IMR-90 (cell line): ENCODE results near the gene SERPINH1. TPM values are rescaled to one million over a fixed set of nuclear protein-coding genes. Genes with fewer than 3 reads are reported as not detected.
A peak's percentile ranks its signal among the peaks of the same experiment; 100 is the strongest.

Source experiments
- ATAC-seq: fragments of 200-7000 bp; cut with Tn5 transposase; 2 replicates; pipeline ENCODE4 v1.9.1; 2020; ENCODE audit warnings: low read depth, mild to moderate bottlenecking, moderate library complexity
- BruUV-seq: library from RNA; stranded (reverse); fragments of 400-500 nt; replicated peaks from 2 replicates; lab custom pipeline; 2021; lab: Mats Ljungman, UMichigan
- CTCF ChIA-PET: fragments of 300-600 bp; formaldehyde crosslinking; extraction: SDS; loops from one replicate; lab custom pipeline; 2021; ENCODE audit warnings: antibody characterized with exemption; lab: Yijun Ruan, JAX
- POLR2A ChIA-PET: fragments of 300-600 bp; sonication (Branson Sonifier 250); formaldehyde crosslinking; loops from one replicate; lab custom pipeline; 2022; ENCODE audit warnings: antibody characterized with exemption; ENCODE audit not compliant: unreplicated experiment; lab: Charles Lee
- DNase-seq: peaks from one replicate; pipeline ENCODE4 v3.0.0; 2013
- H2AFZ ChIP-seq: replicated peaks from 2 replicates; pipeline ENCODE3; 2013; ENCODE audit warnings: low read length, mild to moderate bottlenecking; ENCODE audit not compliant: poor library complexity
- H2AK5ac ChIP-seq: 2 replicates; pipeline ENCODE4 v1.6.1; 2013; ENCODE audit warnings: low read depth, low read length, inconsistent platforms
- H2AK9ac ChIP-seq: replicated peaks from 2 replicates; pipeline ENCODE3; 2013; ENCODE audit warnings: mild to moderate bottlenecking, low read depth, low read length, moderate library complexity; ENCODE audit not compliant: poor library complexity
- H2BK120ac ChIP-seq: 2 replicates; pipeline ENCODE4 v1.6.1; 2013; ENCODE audit warnings: low read depth, low read length, inconsistent platforms
- H2BK15ac ChIP-seq: 3 replicates; pipeline ENCODE4 v1.6.1; 2013; ENCODE audit warnings: low read depth, low read length, inconsistent platforms
- H2BK20ac ChIP-seq: 2 replicates; pipeline ENCODE4 v1.6.1; 2013; ENCODE audit warnings: low read depth, mild to moderate bottlenecking, inconsistent platforms, low read length, moderate library complexity
- H2BK5ac ChIP-seq: 2 replicates; pipeline ENCODE4 v1.6.1; 2013; ENCODE audit warnings: mild to moderate bottlenecking, low read depth, low read length, inconsistent platforms; ENCODE audit not compliant: poor library complexity, severe bottlenecking
- H3K14ac ChIP-seq: replicated peaks from 2 replicates; pipeline ENCODE4 v1.6.1; 2013; ENCODE audit warnings: low read depth, low read length, inconsistent platforms
- H3K18ac ChIP-seq: 2 replicates; pipeline ENCODE4 v1.6.1; 2013; ENCODE audit warnings: low read depth, low read length, control low read depth
- H3K23ac ChIP-seq: 2 replicates; pipeline ENCODE4 v1.6.1; 2013; ENCODE audit warnings: low read depth, low read length, inconsistent platforms
- H3K27ac ChIP-seq: 2 replicates; pipeline ENCODE4 v1.5.1; 2013; ENCODE audit warnings: mild to moderate bottlenecking, control low read depth, low read length; ENCODE audit not compliant: insufficient read depth
- H3K27me3 ChIP-seq: 2 replicates; pipeline ENCODE4 v1.6.1; 2013; ENCODE audit warnings: low read length; ENCODE audit not compliant: control insufficient read depth, insufficient read depth
- H3K36me3 ChIP-seq: 2 replicates; pipeline ENCODE4 v1.6.1; 2013; ENCODE audit warnings: low read length, mixed read lengths; ENCODE audit not compliant: control insufficient read depth, insufficient read depth
- H3K4ac ChIP-seq: 2 replicates; pipeline ENCODE4 v1.6.1; 2013; ENCODE audit warnings: low read depth, low read length, inconsistent platforms
- H3K4me1 ChIP-seq: 2 replicates; pipeline ENCODE4 v1.6.1; 2013; ENCODE audit warnings: low read length, mixed read lengths; ENCODE audit not compliant: control insufficient read depth, insufficient read depth
- H3K4me2 ChIP-seq: 2 replicates; pipeline ENCODE4 v1.6.1; 2013; ENCODE audit warnings: low read depth, mild to moderate bottlenecking, control low read depth, low read length, moderate library complexity
- H3K4me3 ChIP-seq: 2 replicates; pipeline ENCODE4 v1.5.1; 2013; ENCODE audit warnings: low read depth, mild to moderate bottlenecking, control low read depth, low read length, moderate library complexity; ENCODE audit not compliant: insufficient read depth
- H3K56ac ChIP-seq: 2 replicates; pipeline ENCODE4 v1.6.1; 2013; ENCODE audit warnings: low read length, inconsistent platforms; ENCODE audit not compliant: insufficient read depth; ENCODE audit errors: extremely low read depth
- H3K79me1 ChIP-seq, 2 experiments: 2 replicates each; pipeline ENCODE4 v1.6.1; 2013; ENCODE audit warnings: low read length in 2 of 2, inconsistent platforms in 1 of 2, low read depth in 1 of 2
- H3K9ac ChIP-seq: 2 replicates; pipeline ENCODE4 v1.6.1; 2013; ENCODE audit warnings: low read depth, low read length, control low read depth
- H3K9me1 ChIP-seq: 2 replicates; pipeline ENCODE4 v1.6.1; 2013; ENCODE audit warnings: low read length, inconsistent platforms; ENCODE audit not compliant: insufficient read depth
- H3K9me3 ChIP-seq: 2 replicates; pipeline ENCODE4 v1.6.1; 2013; ENCODE audit warnings: low read length; ENCODE audit not compliant: control insufficient read depth, insufficient read depth
- H4K20me1 ChIP-seq: 2 replicates; pipeline ENCODE4 v1.6.1; 2013; ENCODE audit warnings: low read length, inconsistent platforms; ENCODE audit not compliant: insufficient read depth
- H4K5ac ChIP-seq: 2 replicates; pipeline ENCODE4 v1.6.1; 2013; ENCODE audit warnings: mild to moderate bottlenecking, low read depth, low read length, control low read depth
- H4K8ac ChIP-seq, 2 experiments: 2 replicates each; pipeline ENCODE4 v1.6.1; 2013; ENCODE audit warnings: low read depth in 2 of 2, low read length in 2 of 2, control low read depth in 1 of 2, inconsistent platforms in 1 of 2
- H4K91ac ChIP-seq: 2 replicates; pipeline ENCODE4 v1.6.1; 2013; ENCODE audit warnings: low read depth, low read length, inconsistent platforms; ENCODE audit not compliant: insufficient read depth
- BHLHE40 ChIP-seq: fragments of 150-350 bp; IDR thresholded peaks from 2 replicates; pipeline ENCODE4 v1.6.1; 2016; ENCODE audit warnings: mild to moderate bottlenecking, low read depth, low read length
- CEBPB ChIP-seq: IDR thresholded peaks from 2 replicates; pipeline ENCODE4 v1.6.1; 2012; ENCODE audit warnings: low read depth, low read length, improper control_type of control experiment
- CTCF ChIP-seq: conservative IDR thresholded peaks from 2 replicates; pipeline ENCODE4 v1.5.1; 2012; ENCODE audit warnings: mild to moderate bottlenecking, low read depth, low read length, improper control_type of control experiment
- MAFK ChIP-seq: IDR thresholded peaks from 2 replicates; pipeline ENCODE4 v1.6.1; 2012; ENCODE audit warnings: low read depth, low read length, improper control_type of control experiment
- MXI1 ChIP-seq: IDR thresholded peaks from 2 replicates; pipeline ENCODE4 v1.6.1; 2012; ENCODE audit warnings: low read depth, mild to moderate bottlenecking, low read length, moderate library complexity, borderline replicate concordance
- NFE2L2 ChIP-seq: fragments of 150-350 bp; IDR thresholded peaks from 2 replicates; pipeline ENCODE4 v1.6.1; 2016; ENCODE audit warnings: low read depth, mild to moderate bottlenecking, low read length
- RAD21 ChIP-seq: IDR thresholded peaks from 2 replicates; pipeline ENCODE4 v1.6.1; 2012; ENCODE audit warnings: low read length, improper control_type of control experiment
- RCOR1 ChIP-seq: IDR thresholded peaks from 2 replicates; pipeline ENCODE4 v1.6.1; 2012; ENCODE audit warnings: mild to moderate bottlenecking, low read length, improper control_type of control experiment; ENCODE audit not compliant: insufficient replicate concordance
- RFX5 ChIP-seq: IDR thresholded peaks from 2 replicates; pipeline ENCODE4 v1.8.0; 2012; ENCODE audit warnings: low read depth, mild to moderate bottlenecking, low read length, moderate library complexity
- SMC3 ChIP-seq: fragments of 150-350 bp; IDR thresholded peaks from 2 replicates; pipeline ENCODE4 v1.6.1; 2016; ENCODE audit warnings: low read depth, mild to moderate bottlenecking, antibody characterized with exemption, low read length, moderate library complexity
- USF2 ChIP-seq: fragments of 150-350 bp; IDR thresholded peaks from 2 replicates; pipeline ENCODE4 v1.6.1; 2017; ENCODE audit warnings: mild to moderate bottlenecking, antibody characterized with exemption, low read length, low read depth
- WGBS, 2 experiments: methylation state at CpG; one replicate each; pipeline versions ENCODE4 v1.1.5 to v1.1.7; 2013; ENCODE audit warnings: missing lambda C conversion rate in 2 of 2; ENCODE audit not compliant: insufficient read length in 1 of 2; ENCODE audit errors: extremely low coverage in 2 of 2; 5-methylcytosine and 5-hydroxymethylcytosine counted together
- dilution Hi-C: fragments of 300-500 bp; cut with HindIII; formaldehyde crosslinking; loops from one replicate; pipeline ENCODE4 v1.14.3; 2018; ENCODE audit warnings: low sequenced_read_pairs; ENCODE audit not compliant: unreplicated experiment
- in situ Hi-C: fragments of 300-500 bp; cut with MboI; formaldehyde crosslinking; loops from 3 replicates; pipeline ENCODE4 v1.14.3; 2019; ENCODE audit warnings: low sequenced_read_pairs, inconsistent platforms, mixed read lengths
- intact Hi-C: fragments of 100-400 bp; cut with micrococcal nuclease; formaldehyde crosslinking; loops from 2 replicates; pipeline ENCODE4 v1.10.0; 2022
- polyA plus RNA-seq, 3 experiments: library from polyadenylated mRNA; depleted of rRNA; stranded (reverse); fragments of >200 nt; gene quantifications; 2 replicates each; pipeline ENCODE4 v1.2.3, GENCODE V29; 2012; ENCODE audit warnings: low replicate concordance in 1 of 3
- total RNA-seq: library from RNA; depleted of rRNA; stranded (reverse); fragments of >200 nt; gene quantifications from 2 replicates; pipeline ENCODE4 v1.2.3, GENCODE V29; 2012

The SERPINH1 gene
- total and polyA plus RNA-seq, 2 of the 4 experiments (the other 2 are of a cell fraction), result 841 to 1,857 TPM

DNA sequence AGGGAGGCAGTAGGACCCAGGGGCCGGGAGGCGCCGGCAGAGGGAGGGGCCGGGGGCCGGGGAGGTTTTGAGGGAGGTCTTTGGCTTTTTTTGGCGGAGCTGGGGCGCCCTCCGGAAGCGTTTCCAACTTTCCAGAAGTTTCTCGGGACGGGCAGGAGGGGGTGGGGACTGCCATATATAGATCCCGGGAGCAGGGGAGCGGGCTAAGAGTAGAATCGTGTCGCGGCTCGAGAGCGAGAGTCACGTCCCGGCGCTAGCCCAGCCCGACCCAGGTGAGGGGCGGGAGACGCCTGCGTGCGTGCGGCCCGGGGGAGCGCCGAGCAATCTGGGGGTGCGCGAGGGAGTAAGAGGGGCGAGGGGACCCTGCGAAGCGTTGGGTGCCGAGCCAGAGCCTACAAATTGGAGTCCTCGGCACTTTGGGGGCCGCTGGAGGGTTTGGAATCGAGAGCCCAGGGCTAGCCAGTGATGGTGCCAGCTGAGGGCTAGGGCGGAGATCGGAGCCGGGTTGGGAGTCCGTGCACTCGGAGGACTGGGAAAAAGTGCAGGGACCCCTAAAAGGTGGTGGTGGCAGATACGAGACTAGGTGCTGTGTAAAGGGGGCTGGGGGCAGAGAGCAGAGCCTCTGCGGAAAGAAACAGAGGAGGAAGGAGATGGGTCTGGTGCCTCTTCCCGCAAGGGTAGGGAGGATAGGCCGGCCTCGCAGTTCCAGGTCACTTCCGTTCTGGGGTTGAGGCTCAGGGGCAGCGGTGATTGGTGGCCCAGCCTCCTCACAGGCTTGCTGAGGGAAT lies at the start of gene SERPINH1 (continued):
- no peak for TF ChIP-seq CTCF

DNA sequence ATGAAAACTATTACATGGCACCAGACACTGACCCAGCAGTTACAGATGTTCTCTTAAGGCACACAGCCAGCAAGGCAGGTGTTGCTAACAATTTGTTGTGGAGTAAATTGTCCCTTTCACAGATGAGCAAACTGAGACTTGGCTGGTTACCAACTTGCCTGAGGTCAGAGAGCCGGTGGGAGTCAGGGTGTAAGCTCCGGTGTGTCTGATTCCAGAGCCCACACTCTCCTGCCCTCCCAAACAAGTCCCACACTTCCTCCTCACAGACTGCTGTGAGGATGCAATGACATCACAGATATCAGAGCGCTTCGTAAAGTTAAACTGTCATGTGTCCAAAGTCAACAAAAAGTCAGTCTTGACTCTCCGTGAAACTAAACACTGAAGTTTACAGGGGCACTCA lies 48.8 kb upstream of the SERPINH1 start:
- Histone ChIP-seq H2AK5ac (no peak overlapping the region), H3K36me3 (no peaks in the 10 kb centered on the region), H3K27ac (no peak overlapping the region), H2BK5ac (no peak overlapping the region), H4K20me1 (0 out of 2 replicates have a peak, but pooled peaks cover 6% of the 10 kb centered on the region), H2AK9ac (peak overlapping the region; percentile 18), H2BK20ac (no peak overlapping the region), H3K23ac (no peak overlapping the region), H3K56ac (no peak overlapping the region), H3K9ac (no peak overlapping the region), H4K91ac (no peak overlapping the region), H3K79me1 (no peaks in the 10 kb centered on the region), H4K5ac (no peak overlapping the region), H3K4me2 (no peak overlapping the region), H2BK15ac (no peak overlapping the region), H3K4ac (no peak overlapping the region), H3K9me3 (peaks cover 2% of the 10 kb centered on the region; the same call in 1 of the 2 replicates), H4K8ac (no peak overlapping the region), H3K18ac (no peak overlapping the region), H3K14ac (no peak overlapping the region), H2BK120ac (no peak overlapping the region), H2AFZ (no peak overlapping the region), H3K27me3 (no peaks in the 10 kb centered on the region), H3K4me3 (no peak overlapping the region), H3K9me1 (0 out of 2 replicates have a peak, but pooled peaks cover 5% of the 10 kb centered on the region), H3K4me1 (peaks cover 8% of the 10 kb centered on the region)
- ATAC-seq, result peak; percentile 78
- in situ Hi-C loops, result no loop called here
- dilution Hi-C loops, result no loop called here
- intact Hi-C loops, result no loop called here
- DNase-seq, result peak; percentile 92
- POLR2A ChIA-PET, result no interaction called here
- CTCF ChIA-PET, result no interaction called here
- no TSS peak for BruUV-seq
- 25% methylated on average over 4 of the region's 5 CpGs; no CpG with 5 or more reads in 1 of the 2 experiments for WGBS, 2 experiments
- TF ChIP-seq RAD21 (no peak), RCOR1 (peak; percentile 99), SMC3 (no peak), RFX5 (no peak), CTCF (no peak), BHLHE40 (no peak), MXI1 (no peak), NFE2L2 (no peak), CEBPB (no peak), USF2 (0 out of 2 replicates have a peak, but pooled peaks have one; percentile 42), MAFK (no peak)
